HEK293 (cell line): ENCODE measurements around the gene CHID1.

Experiments used
- OVOL3 ChIP-seq: fragments of 450-650 bp; formaldehyde crosslinking; IDR thresholded peaks from 2 replicates; pipeline ENCODE4 v1.5.1; 2016; ENCODE audit warnings: missing biosample characterization, missing genetic modification characterization
- ZFP41 ChIP-seq: fragments of 450-650 bp; formaldehyde crosslinking; IDR thresholded peaks from 2 replicates; pipeline ENCODE4 v1.5.1; 2016; ENCODE audit warnings: missing biosample characterization, missing genetic modification characterization, borderline replicate concordance
- ZNF138 ChIP-seq: fragments of 450-650 bp; formaldehyde crosslinking; IDR thresholded peaks from 2 replicates; pipeline ENCODE4 v1.5.1; 2016; ENCODE audit warnings: missing biosample characterization, missing genetic modification characterization, borderline replicate concordance
- ZNF433 ChIP-seq: fragments of 450-650 bp; formaldehyde crosslinking; IDR thresholded peaks from 2 replicates; pipeline ENCODE4 v1.5.1; 2016; ENCODE audit warnings: missing biosample characterization, missing genetic modification characterization, low read depth
- ZNF521 ChIP-seq: fragments of 450-650 bp; formaldehyde crosslinking; IDR thresholded peaks from 2 replicates; pipeline ENCODE4 v1.5.1; 2017; ENCODE audit warnings: missing biosample characterization, mild to moderate bottlenecking, missing genetic modification characterization
- ZNF830 ChIP-seq: fragments of 450-650 bp; IDR thresholded peaks from 2 replicates; pipeline ENCODE4 v1.5.0; 2018; ENCODE audit warnings: missing biosample characterization, missing genetic modification characterization, low read depth, mild to moderate bottlenecking, moderate library complexity
- ZXDB ChIP-seq: fragments of 450-650 bp; formaldehyde crosslinking; IDR thresholded peaks from 2 replicates; pipeline ENCODE4 v1.5.1; 2016; ENCODE audit warnings: missing biosample characterization, missing genetic modification characterization
- TF ChIP-seq, protein P1 (sequence below): fragments of 450-650 bp; formaldehyde crosslinking; IDR thresholded peaks from 2 replicates; pipeline ENCODE4 v1.5.1; 2016; ENCODE audit warnings: missing biosample characterization, missing genetic modification characterization

GRCh38 chr11:894575-895201, 15.9 kb downstream of the CHID1 start:
- TF ChIP-seq ZNF521: no peak
- TF ChIP-seq, protein P1, sequence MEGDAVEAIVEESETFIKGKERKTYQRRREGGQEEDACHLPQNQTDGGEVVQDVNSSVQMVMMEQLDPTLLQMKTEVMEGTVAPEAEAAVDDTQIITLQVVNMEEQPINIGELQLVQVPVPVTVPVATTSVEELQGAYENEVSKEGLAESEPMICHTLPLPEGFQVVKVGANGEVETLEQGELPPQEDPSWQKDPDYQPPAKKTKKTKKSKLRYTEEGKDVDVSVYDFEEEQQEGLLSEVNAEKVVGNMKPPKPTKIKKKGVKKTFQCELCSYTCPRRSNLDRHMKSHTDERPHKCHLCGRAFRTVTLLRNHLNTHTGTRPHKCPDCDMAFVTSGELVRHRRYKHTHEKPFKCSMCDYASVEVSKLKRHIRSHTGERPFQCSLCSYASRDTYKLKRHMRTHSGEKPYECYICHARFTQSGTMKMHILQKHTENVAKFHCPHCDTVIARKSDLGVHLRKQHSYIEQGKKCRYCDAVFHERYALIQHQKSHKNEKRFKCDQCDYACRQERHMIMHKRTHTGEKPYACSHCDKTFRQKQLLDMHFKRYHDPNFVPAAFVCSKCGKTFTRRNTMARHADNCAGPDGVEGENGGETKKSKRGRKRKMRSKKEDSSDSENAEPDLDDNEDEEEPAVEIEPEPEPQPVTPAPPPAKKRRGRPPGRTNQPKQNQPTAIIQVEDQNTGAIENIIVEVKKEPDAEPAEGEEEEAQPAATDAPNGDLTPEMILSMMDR (tag by site-specific recombination): no peak
- TF ChIP-seq OVOL3 (tag by site-specific recombination): no peak
- TF ChIP-seq ZXDB (tag by site-specific recombination): no peak
- no peak for TF ChIP-seq ZNF433
- TF ChIP-seq ZNF138 (tag by site-specific recombination): no peak
- no peak for TF ChIP-seq ZFP41 (tag by site-specific recombination)
- TF ChIP-seq ZNF830 (tag by site-specific recombination): no peak
